Peyer's patch (tissue), 4 donors: ENCODE measurements around the gene IP6K1. TPM values are rescaled to one million over a fixed set of nuclear protein-coding genes. Genes with fewer than 3 reads are reported as not detected.

Experiments
- DNase-seq, 3 donors: peaks; one replicate each; pipeline ENCODE4 v3.0.0-alpha.2; 2017 to 2019
- H3K27ac ChIP-seq, 4 donors: fragments of 200-600 bp; sonication (generic); one replicate each; pipeline ENCODE4 v1.5.1; 2016 to 2019
- H3K27me3 ChIP-seq, 2 donors: fragments of 200-600 bp; sonication (generic); one replicate each; pipeline ENCODE4 v1.5.1; 2019
- H3K36me3 ChIP-seq, 3 donors: fragments of 200-600 bp; sonication (generic); one replicate each; pipeline ENCODE4 v1.5.1; 2016 to 2019
- H3K4me1 ChIP-seq, 4 donors: fragments of 200-600 bp; sonication (generic); one replicate each; pipeline ENCODE4 v1.5.1; 2016 to 2019
- H3K4me3 ChIP-seq, 4 donors: fragments of 200-600 bp; sonication (generic); 1 replicate in 3 of 4; 2 replicates in 1 of 4; pipeline ENCODE4 v1.5.1; 2016 to 2019; ENCODE audit warnings: mild to moderate bottlenecking in 1 of 4
- H3K9me3 ChIP-seq, 4 donors: fragments of 200-600 bp; sonication (generic); one replicate each; pipeline ENCODE4 v1.5.1; 2016 to 2019; ENCODE audit warnings: mild to moderate bottlenecking in 1 of 4
- POLR2A ChIP-seq, 2 donors: fragments of 450-650 bp; IDR thresholded peaks; one replicate each; pipeline ENCODE4 v1.5.1; 2017; ENCODE audit warnings: antibody characterized with exemption in 2 of 2, mild to moderate bottlenecking in 2 of 2, moderate library complexity in 2 of 2
- total RNA-seq, 4 donors: library from RNA; depleted of rRNA; stranded (reverse); fragments of >200 nt; gene quantifications; one replicate each; pipeline ENCODE4 v1.1.0, GENCODE V29; 2016
- TF ChIP-seq, protein P1 (sequence below), 6 experiments: fragments of 450-650 bp in 4 of 6; fragments of 200-600 bp in 2 of 6; sonication (generic) in 1 of 6; IDR thresholded peaks; one replicate each; pipeline ENCODE4 v1.5.1; 2017 to 2019; ENCODE audit warnings: antibody characterized with exemption in 6 of 6, mild to moderate bottlenecking in 3 of 6, moderate library complexity in 1 of 6

Gene IP6K1
- total RNA-seq, 4 donors from 2014 or later, result 30.6 to 56.1 (median 46.8) TPM

DNA sequence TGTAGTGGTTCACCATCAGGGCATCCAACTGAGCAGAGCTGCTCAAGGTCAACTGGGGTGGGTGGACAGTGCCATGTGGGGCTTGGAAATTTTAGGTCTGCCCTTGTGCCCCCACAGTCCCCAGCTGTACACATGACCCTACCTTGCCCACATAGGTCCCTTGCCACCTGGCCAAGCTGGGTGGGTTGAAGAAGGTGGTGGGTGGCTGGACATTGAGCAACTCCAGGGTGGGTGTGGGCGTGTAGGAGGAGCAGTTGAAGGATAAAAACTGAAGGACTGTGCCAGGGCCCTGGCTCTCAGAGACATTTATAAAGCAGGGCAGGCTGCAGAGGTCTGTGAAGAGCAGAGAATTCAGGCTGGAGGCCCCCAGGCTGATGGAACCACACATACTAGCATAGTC is 12.8 kb upstream of the IP6K1 start:
- H3K36me3 ChIP-seq, result no peaks in the 10 kb centered on the region
- H3K4me3 ChIP-seq, result no peak overlapping the region
- H3K9me3 ChIP-seq, result no peaks in the 10 kb centered on the region
- no peak for DNase-seq
- TF ChIP-seq, protein P1, sequence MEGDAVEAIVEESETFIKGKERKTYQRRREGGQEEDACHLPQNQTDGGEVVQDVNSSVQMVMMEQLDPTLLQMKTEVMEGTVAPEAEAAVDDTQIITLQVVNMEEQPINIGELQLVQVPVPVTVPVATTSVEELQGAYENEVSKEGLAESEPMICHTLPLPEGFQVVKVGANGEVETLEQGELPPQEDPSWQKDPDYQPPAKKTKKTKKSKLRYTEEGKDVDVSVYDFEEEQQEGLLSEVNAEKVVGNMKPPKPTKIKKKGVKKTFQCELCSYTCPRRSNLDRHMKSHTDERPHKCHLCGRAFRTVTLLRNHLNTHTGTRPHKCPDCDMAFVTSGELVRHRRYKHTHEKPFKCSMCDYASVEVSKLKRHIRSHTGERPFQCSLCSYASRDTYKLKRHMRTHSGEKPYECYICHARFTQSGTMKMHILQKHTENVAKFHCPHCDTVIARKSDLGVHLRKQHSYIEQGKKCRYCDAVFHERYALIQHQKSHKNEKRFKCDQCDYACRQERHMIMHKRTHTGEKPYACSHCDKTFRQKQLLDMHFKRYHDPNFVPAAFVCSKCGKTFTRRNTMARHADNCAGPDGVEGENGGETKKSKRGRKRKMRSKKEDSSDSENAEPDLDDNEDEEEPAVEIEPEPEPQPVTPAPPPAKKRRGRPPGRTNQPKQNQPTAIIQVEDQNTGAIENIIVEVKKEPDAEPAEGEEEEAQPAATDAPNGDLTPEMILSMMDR (IDR thresholded peaks at IDR 0.05), result no peak
- no peak for TF ChIP-seq POLR2A (IDR thresholded peaks at IDR 0.05)
- peaks cover 0 to 9% (median 4%) of the 10 kb centered on the region in 4 donors for H3K4me1 ChIP-seq
- no peak overlapping the region for H3K27ac ChIP-seq
- H3K27me3 ChIP-seq, result no peaks in the 10 kb centered on the region

- H3K9me3 ChIP-seq, result no peaks in the 10 kb centered on the region
- H3K27me3 ChIP-seq, result no peaks in the 10 kb centered on the region
- H3K4me3 ChIP-seq, result no peak overlapping the region
- no peaks in the 10 kb centered on the region for H3K36me3 ChIP-seq
- TF ChIP-seq, protein P1 (IDR thresholded peaks at IDR 0.05), result no peak
- TF ChIP-seq POLR2A (IDR thresholded peaks at IDR 0.05), result no peak
- no peaks in the 10 kb centered on the region for H3K4me1 ChIP-seq
- no peak for DNase-seq
- H3K27ac ChIP-seq, result no peak overlapping the region
Observed at GRCh38 chr3:49794926-49795905, 8.9 kb upstream of the IP6K1 start.

- DNase-seq, result no peak
- Histone ChIP-seq H3K27ac (no peak overlapping the region), H3K4me1 (no peaks in the 10 kb centered on the region), H3K27me3 (no peaks in the 10 kb centered on the region), H3K4me3 (no peak overlapping the region), H3K9me3 (no peaks in the 10 kb centered on the region), H3K36me3 (no peaks in the 10 kb centered on the region)
- TF ChIP-seq POLR2A (IDR thresholded peaks at IDR 0.05), result no peak
- TF ChIP-seq, protein P1 (IDR thresholded peaks at IDR 0.05), result no peak
Observed at GRCh38 chr3:49794431-49794830, 8.1 kb upstream of the IP6K1 start.

DNA sequence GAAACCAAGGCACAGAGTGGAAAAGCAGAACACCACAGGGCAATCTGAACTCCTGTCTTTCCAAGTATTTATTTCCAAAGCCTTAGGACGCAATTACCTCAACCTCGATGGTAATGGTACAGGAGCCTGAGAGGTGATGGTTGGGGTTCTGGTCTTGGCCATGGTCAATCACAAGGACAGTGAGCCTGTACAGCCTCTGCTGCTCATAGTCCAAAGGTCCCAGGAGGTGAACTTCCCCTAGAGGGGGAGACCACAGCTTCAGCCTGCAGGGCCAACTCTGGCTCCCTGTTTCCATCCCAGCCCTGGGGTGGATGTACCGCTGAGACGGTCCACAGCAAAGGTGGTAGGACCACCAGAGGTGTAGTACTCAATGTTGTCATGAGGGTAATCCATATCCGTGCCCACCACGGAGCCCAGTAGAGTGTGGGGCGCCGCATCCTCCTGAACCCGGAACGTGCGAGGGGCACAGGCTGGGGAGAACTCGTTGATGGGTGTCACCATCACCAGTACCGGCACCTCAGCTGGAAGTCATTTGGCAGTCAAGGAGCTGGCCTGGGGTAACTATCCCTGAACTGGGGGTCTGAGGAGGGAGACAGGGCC is 7.2 kb upstream of the IP6K1 start:
- TF ChIP-seq POLR2A (IDR thresholded peaks at IDR 0.05), result no peak
- TF ChIP-seq, protein P1 (IDR thresholded peaks at IDR 0.05), result no peak
- no peaks in the 10 kb centered on the region for H3K36me3 ChIP-seq
- H3K27ac ChIP-seq, result no peak overlapping the region
- H3K4me3 ChIP-seq, result no peak overlapping the region
- H3K4me1 ChIP-seq, result no peaks in the 10 kb centered on the region
- H3K27me3 ChIP-seq, result no peaks in the 10 kb centered on the region
- no peaks in the 10 kb centered on the region for H3K9me3 ChIP-seq
- DNase-seq, result no peak

- TF ChIP-seq, protein P1 (IDR thresholded peaks at IDR 0.05), result no peak
- TF ChIP-seq POLR2A (IDR thresholded peaks at IDR 0.05), result no peak
- Histone ChIP-seq H3K9me3 (no peaks in the 10 kb centered on the region), H3K27ac (no peak overlapping the region), H3K4me1 (no peaks in the 10 kb centered on the region), H3K36me3 (no peaks in the 10 kb centered on the region), H3K27me3 (no peaks in the 10 kb centered on the region), H3K4me3 (no peak overlapping the region)
- DNase-seq, result no peak
Observed at GRCh38 chr3:49792371-49793150, 6.2 kb upstream of the IP6K1 start.
